Measurements from ENCODE around the gene CDH24. TPM values are rescaled to one million over a fixed set of nuclear protein-coding genes. Genes with fewer than 3 reads are reported as not detected.

Gene CDH24
- total RNA-seq, 2 donors from 2014 or later: 16.9 to 17.2 TPM

DNA sequence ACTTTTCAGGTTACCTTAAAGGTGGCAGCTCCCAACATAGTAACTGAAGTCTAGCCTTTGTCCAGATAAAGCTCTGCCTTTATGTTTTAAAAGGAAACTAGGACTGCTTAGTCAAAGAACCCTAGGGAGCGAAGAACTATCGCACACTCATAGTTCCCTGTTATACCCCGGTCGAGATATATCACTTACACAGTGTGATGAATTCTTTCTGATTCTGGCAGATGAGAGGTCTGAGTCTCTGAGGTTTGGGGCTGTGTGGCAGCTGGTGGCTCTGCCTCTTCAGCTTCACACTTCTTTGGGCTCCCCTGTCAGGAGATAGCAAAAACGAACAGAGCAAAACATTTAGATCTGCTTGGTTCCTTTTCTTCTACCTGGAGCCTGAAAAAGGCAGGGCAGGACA is 20.6 kb upstream of the CDH24 start:
- DNase-seq: no peak
- H3K36me3 ChIP-seq (ENCODE audit: control insufficient read depth, insufficient read depth, low read length): peaks cover 98% of the 10 kb centered on the region
- H3K4me1 Mint-ChIP-seq: peaks cover 19% of the 10 kb centered on the region
- peak overlapping the region; percentile 63 for H3K27ac Mint-ChIP-seq
- H3K27ac ChIP-seq (ENCODE audit: low read depth, low read length): no peak overlapping the region
- H3K36me3 Mint-ChIP-seq (ENCODE audit: low read depth): peaks cover 73% of the 10 kb centered on the region
- H3K9me3 ChIP-seq (ENCODE audit: control insufficient read depth, low read length): no peaks in the 10 kb centered on the region
- WGBS, 2 experiments (ENCODE audit: insufficient coverage in 1 of 2, insufficient read length in 1 of 2): 93 to 100% methylated on average over 1 to 5 of the region's 5 CpGs
- no peak overlapping the region for H3K9ac ChIP-seq (ENCODE audit: extremely low read depth, low read length, poor library complexity, severe bottlenecking)
- TF ChIP-seq, protein P1, sequence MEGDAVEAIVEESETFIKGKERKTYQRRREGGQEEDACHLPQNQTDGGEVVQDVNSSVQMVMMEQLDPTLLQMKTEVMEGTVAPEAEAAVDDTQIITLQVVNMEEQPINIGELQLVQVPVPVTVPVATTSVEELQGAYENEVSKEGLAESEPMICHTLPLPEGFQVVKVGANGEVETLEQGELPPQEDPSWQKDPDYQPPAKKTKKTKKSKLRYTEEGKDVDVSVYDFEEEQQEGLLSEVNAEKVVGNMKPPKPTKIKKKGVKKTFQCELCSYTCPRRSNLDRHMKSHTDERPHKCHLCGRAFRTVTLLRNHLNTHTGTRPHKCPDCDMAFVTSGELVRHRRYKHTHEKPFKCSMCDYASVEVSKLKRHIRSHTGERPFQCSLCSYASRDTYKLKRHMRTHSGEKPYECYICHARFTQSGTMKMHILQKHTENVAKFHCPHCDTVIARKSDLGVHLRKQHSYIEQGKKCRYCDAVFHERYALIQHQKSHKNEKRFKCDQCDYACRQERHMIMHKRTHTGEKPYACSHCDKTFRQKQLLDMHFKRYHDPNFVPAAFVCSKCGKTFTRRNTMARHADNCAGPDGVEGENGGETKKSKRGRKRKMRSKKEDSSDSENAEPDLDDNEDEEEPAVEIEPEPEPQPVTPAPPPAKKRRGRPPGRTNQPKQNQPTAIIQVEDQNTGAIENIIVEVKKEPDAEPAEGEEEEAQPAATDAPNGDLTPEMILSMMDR (conservative IDR thresholded peaks at IDR 0.05): no peak
- no peaks in the 10 kb centered on the region for H3K27me3 Mint-ChIP-seq (ENCODE audit: insufficient read depth)
- H3K4me1 ChIP-seq (ENCODE audit: control insufficient read depth, insufficient read depth, low read length): peaks cover 9% of the 10 kb centered on the region
- no peak overlapping the region for H3K4me3 Mint-ChIP-seq
- H3K27me3 ChIP-seq (ENCODE audit: control insufficient read depth, insufficient read depth, low read length, poor library complexity, severe bottlenecking): no peaks in the 10 kb centered on the region
- H3K9me3 Mint-ChIP-seq: no peaks in the 10 kb centered on the region
- no peak overlapping the region for H3K4me3 ChIP-seq (ENCODE audit: low read length)

DNA sequence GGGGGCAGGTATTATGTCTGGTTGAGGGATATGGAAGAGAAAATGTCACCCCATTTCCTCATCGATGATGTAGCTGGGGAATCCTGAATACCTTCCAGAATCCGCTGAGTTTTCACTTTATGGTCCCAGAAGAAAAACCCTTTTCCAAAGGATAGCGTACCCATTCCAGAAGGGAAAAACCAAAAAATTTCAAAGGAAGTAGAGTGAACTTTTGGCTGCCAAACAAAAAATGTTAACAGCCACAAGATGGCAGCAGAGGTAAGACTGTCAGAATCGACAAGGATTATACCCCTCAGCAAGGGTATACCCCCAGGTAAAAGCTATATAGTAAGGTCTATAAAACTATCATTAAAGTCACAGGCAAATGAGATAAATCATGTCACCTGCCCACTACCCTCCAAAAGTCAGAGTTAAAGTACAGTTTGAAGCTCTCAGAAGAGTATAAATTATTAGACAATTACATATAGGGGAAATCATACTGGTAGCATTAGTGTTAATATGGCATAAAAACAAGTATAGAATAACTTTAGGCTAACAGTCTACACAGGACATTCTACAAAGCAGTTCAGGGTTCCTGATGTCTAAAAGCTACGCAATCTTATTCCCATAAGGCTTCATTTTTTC is 19.6 kb upstream of the CDH24 start:
- H3K27me3 Mint-ChIP-seq (ENCODE audit: insufficient read depth): no peaks in the 10 kb centered on the region
- TF ChIP-seq, protein P1 (conservative IDR thresholded peaks at IDR 0.05): peak; percentile 85
- H3K4me3 ChIP-seq (ENCODE audit: low read length): no peak overlapping the region
- peaks cover 30% of the 10 kb centered on the region for H3K4me1 Mint-ChIP-seq
- no peak overlapping the region for H3K9ac ChIP-seq (ENCODE audit: extremely low read depth, low read length, poor library complexity, severe bottlenecking)
- DNase-seq: peak; percentile 74
- peak overlapping the region; percentile 70 for H3K27ac Mint-ChIP-seq
- H3K36me3 Mint-ChIP-seq (ENCODE audit: low read depth): peaks cover 79% of the 10 kb centered on the region
- H3K4me3 Mint-ChIP-seq: no peak overlapping the region
- no peaks in the 10 kb centered on the region for H3K9me3 ChIP-seq (ENCODE audit: control insufficient read depth, low read length)
- H3K4me1 ChIP-seq (ENCODE audit: control insufficient read depth, insufficient read depth, low read length): peaks cover 19% of the 10 kb centered on the region
- H3K27me3 ChIP-seq (ENCODE audit: control insufficient read depth, insufficient read depth, low read length, poor library complexity, severe bottlenecking): no peaks in the 10 kb centered on the region
- 72 to 81% methylated on average over 5 of the region's 5 CpGs for WGBS, 2 experiments (ENCODE audit: insufficient coverage in 1 of 2, insufficient read length in 1 of 2)
- H3K36me3 ChIP-seq (ENCODE audit: control insufficient read depth, insufficient read depth, low read length): peaks cover 94% of the 10 kb centered on the region
- H3K9me3 Mint-ChIP-seq: no peaks in the 10 kb centered on the region
- H3K27ac ChIP-seq (ENCODE audit: low read depth, low read length): no peak overlapping the region

DNA sequence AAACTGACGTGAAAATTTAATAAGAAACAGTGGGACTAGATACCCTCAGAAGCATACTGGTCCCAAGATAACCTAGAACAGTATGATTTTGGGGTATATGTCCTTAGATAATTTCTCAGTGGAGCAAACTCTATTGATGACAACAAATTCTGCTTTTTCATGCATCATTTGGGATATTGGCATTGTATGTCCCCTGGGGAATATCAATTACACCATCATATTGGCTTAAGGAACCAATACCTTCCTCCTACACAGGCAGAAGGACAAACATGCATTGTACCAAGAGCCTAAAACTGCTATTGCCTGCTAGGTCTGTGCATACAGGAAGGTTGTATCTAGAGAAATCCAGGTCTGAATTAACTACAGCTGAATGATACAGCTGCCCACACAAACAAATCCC is 17.6 kb upstream of the CDH24 start:
- 94 to 100% methylated on average over 1 of the region's 1 CpG for WGBS, 2 experiments (ENCODE audit: insufficient coverage in 1 of 2, insufficient read length in 1 of 2)
- no peaks in the 10 kb centered on the region for H3K9me3 ChIP-seq (ENCODE audit: control insufficient read depth, low read length)
- no peak for DNase-seq
- H3K4me1 ChIP-seq (ENCODE audit: control insufficient read depth, insufficient read depth, low read length): peaks cover 19% of the 10 kb centered on the region
- Mint-ChIP-seq H3K9me3 (no peaks in the 10 kb centered on the region), H3K4me3 (no peak overlapping the region), H3K36me3 (ENCODE audit: low read depth) (peaks cover 66% of the 10 kb centered on the region), H3K27ac (no peak overlapping the region), H3K4me1 (peaks cover 40% of the 10 kb centered on the region), H3K27me3 (ENCODE audit: insufficient read depth) (no peaks in the 10 kb centered on the region)
- no peak overlapping the region for H3K9ac ChIP-seq (ENCODE audit: extremely low read depth, low read length, poor library complexity, severe bottlenecking)
- no peaks in the 10 kb centered on the region for H3K27me3 ChIP-seq (ENCODE audit: control insufficient read depth, insufficient read depth, low read length, poor library complexity, severe bottlenecking)
- H3K27ac ChIP-seq (ENCODE audit: low read depth, low read length): no peak overlapping the region
- peaks cover 74% of the 10 kb centered on the region for H3K36me3 ChIP-seq (ENCODE audit: control insufficient read depth, insufficient read depth, low read length)
- TF ChIP-seq, protein P1 (conservative IDR thresholded peaks at IDR 0.05): no peak
- no peak overlapping the region for H3K4me3 ChIP-seq (ENCODE audit: low read length)
